ENCODE data around the gene NUDT14. TPM values are rescaled to one million over a fixed set of nuclear protein-coding genes. Genes with fewer than 3 reads are reported as not detected.

The NUDT14 gene
- total and polyA plus RNA-seq, 2 experiments from 2014 or later: 14.8 to 38.4 TPM

- TF ChIP-seq CTCF (conservative IDR thresholded peaks at IDR 0.05; ENCODE audit: low read depth in 2 of 2) (no peak), EZH2phosphoT487 (IDR thresholded peaks at IDR 0.05; ENCODE audit: unreplicated experiment) (no peak), ETS1 (IDR thresholded peaks at IDR 0.05) (no peak), NANOG (IDR thresholded peaks at IDR 0.05; ENCODE audit: borderline replicate concordance) (no peak), ZNF331 (CRISPR knock-in tag; IDR thresholded peaks at IDR 0.05; ENCODE audit: low read depth) (no peak), EZH2 (IDR thresholded peaks at IDR 0.05; ENCODE audit: low read depth, unreplicated experiment) (no peak), CREB1 (CRISPR knock-in tag; IDR thresholded peaks at IDR 0.05; ENCODE audit: low read depth) (no peak)
Observed at GRCh38 chr14:105212541-105213300, 31.6 kb upstream of the NUDT14 start (continued).

- Mint-ChIP-seq H3K4me1 (no peaks in the 10 kb centered on the region), H3K36me3 (ENCODE audit: low read depth) (no peaks in the 10 kb centered on the region), H3K9me3 (no peaks in the 10 kb centered on the region; the same call in 2 of the 3 replicates), H3K4me3 (no peak overlapping the region), H3K27ac (no peak overlapping the region), H3K27me3 (ENCODE audit: insufficient read depth, low read depth, poor library complexity) (peaks cover 8% of the 10 kb centered on the region)
- no peak overlapping the region for H2AFZ ChIP-seq
- H3K4me1 ChIP-seq (ENCODE audit: insufficient read depth): no peaks in the 10 kb centered on the region
- no peak for TF ChIP-seq EZH2 (IDR thresholded peaks at IDR 0.05; ENCODE audit: low read depth, unreplicated experiment)
- no peak for TF ChIP-seq EZH2phosphoT487 (IDR thresholded peaks at IDR 0.05; ENCODE audit: unreplicated experiment)
- no peak for TF ChIP-seq NANOG (IDR thresholded peaks at IDR 0.05; ENCODE audit: borderline replicate concordance)
- no peak for TF ChIP-seq ZNF114 (CRISPR knock-in tag; IDR thresholded peaks at IDR 0.05)
- TF ChIP-seq POLR2AphosphoS5 (IDR thresholded peaks at IDR 0.05; ENCODE audit: low read depth): no peak
- TF ChIP-seq REST (IDR thresholded peaks at IDR 0.05; ENCODE audit: unreplicated experiment): no peak
- no peaks in the 10 kb centered on the region for H3F3A ChIP-seq (replicated peaks; ENCODE audit: low read depth)
- no peak for ATAC-seq
- no peaks in the 10 kb centered on the region for H3K79me2 ChIP-seq (replicated peaks; ENCODE audit: insufficient read depth)
- H4K20me1 ChIP-seq (replicated peaks; ENCODE audit: insufficient read depth): no peaks in the 10 kb centered on the region; the same call in 1 of the 2 replicates
- H3K9me2 ChIP-seq (ENCODE audit: insufficient read depth): no peaks in the 10 kb centered on the region
- DNase-seq (ENCODE audit: low spot score): no peak
- no peak overlapping the region for H3K27ac ChIP-seq (ENCODE audit: low read depth)
- no peaks in the 10 kb centered on the region for H3K27me3 ChIP-seq (ENCODE audit: insufficient read depth)
- no peak overlapping the region for H3K4me3 ChIP-seq
- H3K4me2 ChIP-seq: no peak overlapping the region
- H3K36me3 ChIP-seq (ENCODE audit: insufficient read depth): no peaks in the 10 kb centered on the region
Observed at GRCh38 chr14:105211758-105212089, 30.6 kb upstream of the NUDT14 start.
